AG09309 (cell line): ENCODE data around the gene ADAM15.

Source experiments
- DNase-seq: peaks from one replicate; pipeline ENCODE4 v3.0.0-alpha.2; 2010; ENCODE audit warnings: low read depth
- H3K4me3 ChIP-seq: 2 replicates; pipeline ENCODE4 v1.5.1; 2011; ENCODE audit warnings: mild to moderate bottlenecking, low read depth, low read length, moderate library complexity; ENCODE audit not compliant: control insufficient read depth
- TF ChIP-seq, protein P1 (sequence below): IDR thresholded peaks from 2 replicates; pipeline ENCODE4 v1.5.1; 2011; ENCODE audit warnings: mild to moderate bottlenecking, low read depth, low read length, inconsistent platforms; ENCODE audit not compliant: insufficient read depth, control insufficient read depth; ENCODE audit errors: missing control alignments

The ADAM15 gene

GRCh38 chr1:155016231-155016831, 34.8 kb upstream of the ADAM15 start:
- DNase-seq: no peak
- TF ChIP-seq, protein P1, sequence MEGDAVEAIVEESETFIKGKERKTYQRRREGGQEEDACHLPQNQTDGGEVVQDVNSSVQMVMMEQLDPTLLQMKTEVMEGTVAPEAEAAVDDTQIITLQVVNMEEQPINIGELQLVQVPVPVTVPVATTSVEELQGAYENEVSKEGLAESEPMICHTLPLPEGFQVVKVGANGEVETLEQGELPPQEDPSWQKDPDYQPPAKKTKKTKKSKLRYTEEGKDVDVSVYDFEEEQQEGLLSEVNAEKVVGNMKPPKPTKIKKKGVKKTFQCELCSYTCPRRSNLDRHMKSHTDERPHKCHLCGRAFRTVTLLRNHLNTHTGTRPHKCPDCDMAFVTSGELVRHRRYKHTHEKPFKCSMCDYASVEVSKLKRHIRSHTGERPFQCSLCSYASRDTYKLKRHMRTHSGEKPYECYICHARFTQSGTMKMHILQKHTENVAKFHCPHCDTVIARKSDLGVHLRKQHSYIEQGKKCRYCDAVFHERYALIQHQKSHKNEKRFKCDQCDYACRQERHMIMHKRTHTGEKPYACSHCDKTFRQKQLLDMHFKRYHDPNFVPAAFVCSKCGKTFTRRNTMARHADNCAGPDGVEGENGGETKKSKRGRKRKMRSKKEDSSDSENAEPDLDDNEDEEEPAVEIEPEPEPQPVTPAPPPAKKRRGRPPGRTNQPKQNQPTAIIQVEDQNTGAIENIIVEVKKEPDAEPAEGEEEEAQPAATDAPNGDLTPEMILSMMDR: no peak
- H3K4me3 ChIP-seq: no peak overlapping the region

DNA sequence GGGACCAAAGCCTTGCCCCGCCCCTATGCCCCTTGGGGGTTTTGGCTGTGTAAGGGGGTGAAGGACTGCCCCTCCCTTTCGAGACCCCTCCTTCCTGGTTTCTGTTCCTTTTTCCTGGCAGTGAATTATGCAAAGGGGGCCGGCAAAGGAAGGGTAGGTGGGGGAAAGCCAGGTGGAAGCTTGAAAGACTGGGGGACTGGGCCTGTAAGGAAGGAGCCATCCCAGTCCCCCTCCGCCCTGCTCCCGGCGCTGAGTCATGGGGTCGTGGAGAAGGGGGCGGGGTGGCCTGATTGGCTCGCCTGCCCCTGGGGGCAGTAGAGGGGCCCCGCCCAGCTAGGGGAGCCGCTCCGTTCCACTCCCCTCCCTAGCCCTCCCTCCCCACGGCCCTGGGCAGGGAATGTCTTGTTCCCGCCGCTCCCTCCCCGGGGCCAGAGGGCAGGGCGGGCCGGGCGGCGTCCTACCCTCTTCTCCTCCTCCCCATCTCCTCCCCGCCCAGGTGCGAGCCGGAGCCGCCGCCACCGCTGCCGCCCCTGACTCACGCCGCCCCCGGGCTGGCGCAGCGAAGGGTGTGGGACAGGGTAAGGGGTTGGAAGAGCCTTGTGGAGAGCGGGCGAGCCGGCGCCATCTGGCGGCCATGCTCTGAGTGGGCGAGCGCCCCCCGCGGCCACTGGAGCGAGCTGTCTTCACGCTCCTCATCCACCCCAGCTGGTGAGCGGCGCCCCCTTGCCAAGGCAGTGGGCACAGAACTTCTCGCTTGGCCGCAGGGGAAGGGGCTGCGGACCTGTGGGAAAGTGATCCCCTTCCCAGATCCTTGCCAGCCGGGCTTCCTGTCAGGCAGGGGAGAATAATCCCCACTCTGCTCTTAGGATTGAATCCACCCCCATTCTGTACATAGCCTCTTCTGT, 33.8 kb upstream of the ADAM15 start:
- TF ChIP-seq, protein P1: peak; percentile 99
- H3K4me3 ChIP-seq: peak overlapping the region; percentile 26
- peak; percentile 35 for DNase-seq

- H3K4me3 ChIP-seq: no peak overlapping the region
- TF ChIP-seq, protein P1: no peak
Measured at GRCh38 chr1:155017946-155018316, 33.2 kb upstream of the ADAM15 start.

GRCh38 chr1:155018617-155019348, 32.3 kb upstream of the ADAM15 start:
- no peak overlapping the region for H3K4me3 ChIP-seq
- DNase-seq: no peak
- TF ChIP-seq, protein P1: no peak

More at GRCh38 chr1:155017946-155018316, 33.2 kb upstream of the ADAM15 start:
- DNase-seq: no peak

DNA sequence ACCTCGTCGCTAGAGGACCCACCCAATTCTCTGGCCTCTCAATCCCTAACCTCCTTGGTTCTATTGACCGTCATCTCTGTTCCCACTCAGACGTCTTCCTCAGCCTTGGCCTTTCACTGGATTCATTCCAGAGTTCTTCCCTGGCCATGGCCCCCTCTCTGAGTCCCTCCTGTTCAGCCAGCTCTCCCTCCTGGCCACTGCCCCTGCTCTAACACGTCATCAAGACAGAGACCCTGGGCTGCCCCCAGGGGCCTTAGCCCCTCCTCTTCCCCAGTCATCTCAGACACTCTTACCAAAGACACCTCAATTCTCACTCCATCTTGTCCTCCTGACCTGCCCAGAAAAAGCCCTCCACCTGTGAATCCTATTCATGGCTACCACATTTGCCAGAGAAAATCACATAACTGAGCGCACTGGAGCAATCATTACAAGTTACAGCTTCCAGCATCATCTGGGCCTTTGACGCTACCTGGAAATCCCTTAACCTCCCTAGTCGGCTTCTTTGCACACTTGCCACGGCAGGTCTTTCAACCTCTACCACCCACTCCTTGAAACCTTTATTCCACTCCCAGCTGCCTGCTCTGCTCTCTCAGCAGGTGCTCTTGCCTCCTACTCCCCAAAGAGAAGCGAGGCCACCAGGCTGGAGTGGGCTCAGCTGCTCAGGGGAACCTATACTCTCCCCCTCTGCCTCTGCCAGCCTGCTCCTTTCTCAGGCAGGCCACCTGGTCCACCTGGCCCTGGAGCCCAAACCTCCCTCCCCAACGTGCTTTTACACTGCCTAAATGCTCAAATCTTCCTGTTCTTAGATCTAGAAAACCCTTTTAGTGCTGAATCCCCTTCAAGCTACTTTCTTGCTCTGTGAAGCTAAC, 31.5 kb upstream of the ADAM15 start:
- TF ChIP-seq, protein P1: no peak
- no peak overlapping the region for H3K4me3 ChIP-seq
- DNase-seq: no peak

DNA sequence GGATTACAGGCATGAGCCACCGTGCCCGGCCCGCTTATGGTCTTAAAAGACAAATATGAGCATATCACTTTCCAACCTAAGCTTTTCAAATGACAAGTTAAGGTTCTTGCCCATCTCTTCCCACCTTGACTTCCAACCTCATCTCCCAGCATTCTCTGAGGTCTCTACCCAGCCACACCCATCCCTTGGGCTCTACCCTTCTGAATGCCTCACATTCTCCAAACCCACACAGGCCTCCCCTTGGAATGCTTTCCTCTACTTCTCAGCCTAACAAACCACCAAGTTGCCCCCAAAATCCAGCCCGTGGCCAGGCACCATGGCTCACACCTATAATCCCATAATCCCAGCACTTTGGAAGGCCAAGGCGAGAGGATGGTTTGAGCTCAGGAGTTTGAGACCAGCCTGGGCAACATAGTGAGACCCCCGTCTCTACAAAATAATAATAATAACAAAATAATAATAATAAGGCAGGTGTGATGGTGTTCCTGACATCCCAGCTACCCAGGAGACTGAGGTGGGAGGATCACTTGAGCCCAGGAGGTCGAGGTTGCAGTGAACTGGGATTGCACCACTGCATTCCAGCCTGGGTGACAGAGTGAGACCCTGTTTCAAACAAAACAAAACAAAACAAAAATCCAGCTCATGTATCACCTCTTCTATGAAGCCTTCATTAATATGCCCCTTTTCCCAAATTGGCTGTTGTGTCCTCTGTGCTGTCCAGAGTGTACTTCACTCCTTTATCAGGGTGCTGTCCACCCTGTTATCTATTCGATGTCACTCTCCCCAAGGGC, 28.8 kb upstream of the ADAM15 start:
- TF ChIP-seq, protein P1: no peak
- no peak overlapping the region for H3K4me3 ChIP-seq
- DNase-seq: no peak
